Spinal cord (tissue), 4 donors: ENCODE results near the gene VASH1. TPM values are rescaled to one million over a fixed set of nuclear protein-coding genes. Genes with fewer than 3 reads are reported as not detected.

Experiments used
- polyA plus RNA-seq, 2 donors: library from polyadenylated mRNA; unstranded; fragments of 120-200 nt; gene quantifications; one replicate each; pipeline ENCODE4 v1.2.1, GENCODE V29; 2013; ENCODE audit not compliant: insufficient read length in 2 of 2
- total RNA-seq, 2 donors: library from RNA; depleted of rRNA in 1 of 2; stranded (reverse); fragments of 120-200 nt in 1 of 2; fragments of >200 nt in 1 of 2; gene quantifications; one replicate each; pipeline versions ENCODE4 v1.2.3 to v1.2.4, GENCODE V29; 2013 to 2014

Gene VASH1
- total and polyA plus RNA-seq, 4 donors: 26.3 to 91.0 (median 58.2) TPM

Other genes starting within 250 kb of the VASH1 start
- gene ANGEL1, start 51.4 kb downstream of the VASH1 start, total RNA-seq: 10 to 100 TPM; 15.0 to 16.9 TPM
- gene ANGEL1, start 51.4 kb downstream of the VASH1 start, polyA plus RNA-seq: 10 to 100 TPM; 24.5 to 38.1 TPM
- gene LRRC74A, start 64.9 kb downstream of the VASH1 start, total RNA-seq: not detected
- under 1 TPM in 1 of 2 donors, not detected in 1; 0.26 TPM for gene LRRC74A, start 64.9 kb downstream of the VASH1 start, polyA plus RNA-seq